ENCODE measurements around the gene RALGAPA2. TPM values are rescaled to one million over a fixed set of nuclear protein-coding genes. Genes with fewer than 3 reads are reported as not detected.

The RALGAPA2 gene
- total RNA-seq, 1 experiment from 2014 or later, result 10.8 TPM

DNA sequence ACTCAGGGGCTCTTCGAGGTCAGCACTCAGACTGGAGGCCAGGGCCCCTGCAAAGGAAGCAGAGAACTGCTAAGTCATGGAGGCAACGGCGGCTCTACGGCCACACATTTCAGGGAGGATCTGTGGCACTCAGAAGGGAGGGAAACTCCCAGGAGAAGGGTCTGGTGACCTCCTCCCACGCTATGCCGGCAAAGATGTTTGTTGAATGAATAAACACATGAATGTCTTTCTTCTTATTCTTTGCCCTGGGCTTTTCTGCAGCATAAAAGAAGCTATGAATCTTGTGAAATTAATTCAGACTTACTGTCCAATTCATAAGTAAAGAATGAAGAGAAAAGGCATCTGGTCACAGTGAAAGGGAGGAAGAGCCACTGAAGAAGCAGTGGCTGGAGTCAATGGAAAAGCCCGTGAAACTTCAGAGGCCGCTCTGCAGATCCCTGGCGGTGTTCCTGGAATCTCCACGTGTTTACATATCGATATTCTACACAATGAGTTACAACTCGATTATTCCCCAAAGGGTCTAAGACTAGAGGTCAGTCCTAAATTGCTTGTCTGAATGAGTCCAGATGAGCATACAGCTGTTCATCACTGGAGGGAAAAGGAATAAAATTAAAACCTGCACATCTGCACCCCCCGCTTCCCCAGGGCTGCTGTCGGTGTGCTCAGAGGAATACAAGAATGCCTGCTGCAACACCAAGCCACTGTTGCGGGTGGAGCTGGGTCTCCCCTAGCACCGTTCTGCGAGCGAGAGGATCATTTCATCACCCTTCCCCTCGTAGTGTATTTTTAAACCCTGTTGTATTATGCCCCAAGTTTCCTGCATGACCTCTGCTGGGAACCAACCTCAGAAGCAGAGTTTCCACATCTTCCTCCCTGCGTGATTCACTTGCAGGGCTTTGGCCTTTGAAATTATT is 319.0 kb downstream of the RALGAPA2 start (continued):
- no peak for TF ChIP-seq SRF (IDR thresholded peaks at IDR 0.05; ENCODE audit: low read depth)

DNA sequence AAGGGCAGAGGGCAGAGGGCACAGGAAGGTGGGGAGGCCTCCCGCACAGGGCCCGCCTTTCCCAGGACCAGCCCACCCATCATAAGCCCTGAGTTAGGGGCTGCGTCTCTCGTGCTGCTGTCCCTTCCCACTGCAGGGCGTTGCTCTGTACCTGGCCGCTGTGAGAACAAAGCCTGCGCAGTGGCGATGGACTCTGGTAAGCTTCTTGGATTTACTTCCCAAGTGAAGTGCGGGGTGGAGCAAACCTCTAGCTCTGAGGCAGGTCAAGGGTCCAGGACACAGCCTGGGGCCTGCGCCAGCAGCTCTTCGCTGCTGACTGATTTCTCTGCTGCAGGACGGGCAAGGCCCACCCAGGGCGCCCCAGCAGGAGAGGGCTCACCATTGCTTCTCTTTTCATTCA is 320.7 kb downstream of the RALGAPA2 start:
- Histone ChIP-seq H3K27ac (ENCODE audit: low read depth, low read length) (no peak overlapping the region), H3K9me3 (ENCODE audit: control insufficient read depth in 1 of 2, insufficient read depth in 1 of 2, low read depth in 1 of 2, low read length in 2 of 2) (no peaks in the 10 kb centered on the region), H3K9me2 (ENCODE audit: insufficient read depth) (no peaks in the 10 kb centered on the region), H3K79me2 (ENCODE audit: insufficient read depth, low read length) (no peaks in the 10 kb centered on the region), H3K4me1 (ENCODE audit: control insufficient read depth in 1 of 2, insufficient read depth in 2 of 2, low read length in 2 of 2) (no peaks in the 10 kb centered on the region), H3K27me3 (ENCODE audit: insufficient read depth, low read length) (no peaks in the 10 kb centered on the region), H3K9ac (ENCODE audit: low read length) (no peak overlapping the region), H3K36me3 (ENCODE audit: control insufficient read depth in 1 of 2, insufficient read depth in 2 of 2, low read length in 2 of 2) (no peaks in the 10 kb centered on the region), H4K20me1 (ENCODE audit: insufficient read depth) (no peaks in the 10 kb centered on the region), H2AFZ (ENCODE audit: low read depth, low read length, poor library complexity, severe bottlenecking) (no peak overlapping the region), H3K4me2 (ENCODE audit: low read length) (no peak overlapping the region), H3K4me3 (replicated peaks in 1 of 2; ENCODE audit: low read depth in 1 of 2, low read length in 2 of 2) (no peak overlapping the region)
- POLR2A ChIA-PET, result no interaction called here
- no peak for DNase-seq (ENCODE audit: low read depth, low spot score)
- intact Hi-C loops (cut with micrococcal nuclease), result no loop called here
- ATAC-seq, result no peak
- TF ChIP-seq POLR2AphosphoS5 (IDR thresholded peaks at IDR 0.05; ENCODE audit: low read depth, low read length), result no peak
- no peak for TF ChIP-seq SRF (IDR thresholded peaks at IDR 0.05; ENCODE audit: low read depth)
- TF ChIP-seq ZFX (IDR thresholded peaks at IDR 0.05), result no peak
- no peak for TF ChIP-seq EZH2phosphoT487 (IDR thresholded peaks at IDR 0.05; ENCODE audit: borderline replicate concordance)
- no peak for TF ChIP-seq CEBPB (IDR thresholded peaks at IDR 0.05; ENCODE audit: low read depth)
- no peak for TF ChIP-seq YY1 (IDR thresholded peaks at IDR 0.05; ENCODE audit: extremely low read depth, insufficient replicate concordance, low read depth, low read length)
- TF ChIP-seq, protein P1, sequence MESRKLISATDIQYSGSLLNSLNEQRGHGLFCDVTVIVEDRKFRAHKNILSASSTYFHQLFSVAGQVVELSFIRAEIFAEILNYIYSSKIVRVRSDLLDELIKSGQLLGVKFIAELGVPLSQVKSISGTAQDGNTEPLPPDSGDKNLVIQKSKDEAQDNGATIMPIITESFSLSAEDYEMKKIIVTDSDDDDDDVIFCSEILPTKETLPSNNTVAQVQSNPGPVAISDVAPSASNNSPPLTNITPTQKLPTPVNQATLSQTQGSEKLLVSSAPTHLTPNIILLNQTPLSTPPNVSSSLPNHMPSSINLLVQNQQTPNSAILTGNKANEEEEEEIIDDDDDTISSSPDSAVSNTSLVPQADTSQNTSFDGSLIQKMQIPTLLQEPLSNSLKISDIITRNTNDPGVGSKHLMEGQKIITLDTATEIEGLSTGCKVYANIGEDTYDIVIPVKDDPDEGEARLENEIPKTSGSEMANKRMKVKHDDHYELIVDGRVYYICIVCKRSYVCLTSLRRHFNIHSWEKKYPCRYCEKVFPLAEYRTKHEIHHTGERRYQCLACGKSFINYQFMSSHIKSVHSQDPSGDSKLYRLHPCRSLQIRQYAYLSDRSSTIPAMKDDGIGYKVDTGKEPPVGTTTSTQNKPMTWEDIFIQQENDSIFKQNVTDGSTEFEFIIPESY (IDR thresholded peaks at IDR 0.05; ENCODE audit: extremely low read depth, insufficient replicate concordance, low read length), result no peak
- TF ChIP-seq ZNF274 (IDR thresholded peaks at IDR 0.05; ENCODE audit: low read depth, low read length), result no peak
- no peak for TF ChIP-seq FOSL1 (IDR thresholded peaks at IDR 0.05; ENCODE audit: low read depth)
- TF ChIP-seq RAD21 (IDR thresholded peaks at IDR 0.05; ENCODE audit: low read depth), result no peak
- TF ChIP-seq, protein P2, sequence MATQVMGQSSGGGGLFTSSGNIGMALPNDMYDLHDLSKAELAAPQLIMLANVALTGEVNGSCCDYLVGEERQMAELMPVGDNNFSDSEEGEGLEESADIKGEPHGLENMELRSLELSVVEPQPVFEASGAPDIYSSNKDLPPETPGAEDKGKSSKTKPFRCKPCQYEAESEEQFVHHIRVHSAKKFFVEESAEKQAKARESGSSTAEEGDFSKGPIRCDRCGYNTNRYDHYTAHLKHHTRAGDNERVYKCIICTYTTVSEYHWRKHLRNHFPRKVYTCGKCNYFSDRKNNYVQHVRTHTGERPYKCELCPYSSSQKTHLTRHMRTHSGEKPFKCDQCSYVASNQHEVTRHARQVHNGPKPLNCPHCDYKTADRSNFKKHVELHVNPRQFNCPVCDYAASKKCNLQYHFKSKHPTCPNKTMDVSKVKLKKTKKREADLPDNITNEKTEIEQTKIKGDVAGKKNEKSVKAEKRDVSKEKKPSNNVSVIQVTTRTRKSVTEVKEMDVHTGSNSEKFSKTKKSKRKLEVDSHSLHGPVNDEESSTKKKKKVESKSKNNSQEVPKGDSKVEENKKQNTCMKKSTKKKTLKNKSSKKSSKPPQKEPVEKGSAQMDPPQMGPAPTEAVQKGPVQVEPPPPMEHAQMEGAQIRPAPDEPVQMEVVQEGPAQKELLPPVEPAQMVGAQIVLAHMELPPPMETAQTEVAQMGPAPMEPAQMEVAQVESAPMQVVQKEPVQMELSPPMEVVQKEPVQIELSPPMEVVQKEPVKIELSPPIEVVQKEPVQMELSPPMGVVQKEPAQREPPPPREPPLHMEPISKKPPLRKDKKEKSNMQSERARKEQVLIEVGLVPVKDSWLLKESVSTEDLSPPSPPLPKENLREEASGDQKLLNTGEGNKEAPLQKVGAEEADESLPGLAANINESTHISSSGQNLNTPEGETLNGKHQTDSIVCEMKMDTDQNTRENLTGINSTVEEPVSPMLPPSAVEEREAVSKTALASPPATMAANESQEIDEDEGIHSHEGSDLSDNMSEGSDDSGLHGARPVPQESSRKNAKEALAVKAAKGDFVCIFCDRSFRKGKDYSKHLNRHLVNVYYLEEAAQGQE (IDR thresholded peaks at IDR 0.05; ENCODE audit: low read depth), result no peak
- TF ChIP-seq, protein P3, sequence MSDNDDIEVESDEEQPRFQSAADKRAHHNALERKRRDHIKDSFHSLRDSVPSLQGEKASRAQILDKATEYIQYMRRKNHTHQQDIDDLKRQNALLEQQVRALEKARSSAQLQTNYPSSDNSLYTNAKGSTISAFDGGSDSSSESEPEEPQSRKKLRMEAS (IDR thresholded peaks at IDR 0.05), result no peak
- TF ChIP-seq TCF7L2 (IDR thresholded peaks at IDR 0.05; ENCODE audit: borderline replicate concordance, extremely low read depth, insufficient read depth, insufficient read length), result no peak
- TF ChIP-seq, protein P4, sequence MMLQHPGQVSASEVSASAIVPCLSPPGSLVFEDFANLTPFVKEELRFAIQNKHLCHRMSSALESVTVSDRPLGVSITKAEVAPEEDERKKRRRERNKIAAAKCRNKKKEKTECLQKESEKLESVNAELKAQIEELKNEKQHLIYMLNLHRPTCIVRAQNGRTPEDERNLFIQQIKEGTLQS (IDR thresholded peaks at IDR 0.05), result no peak
- RAD21 ChIA-PET (ENCODE audit: low non-redundant PET in 1 of 2, low total read pairs in 2 of 2, uncharacterized antibody in 2 of 2, unreplicated experiment in 2 of 2), result no interaction called here
- no TSS peak for BruUV-seq (replicated peaks)
- CTCF ChIA-PET, result no interaction called here

Data from HCT116 (cell line).